Spleen (tissue), 7 donors: ENCODE data around the gene FKBP8.

Experiments used
- CTCF ChIP-seq, 11 experiments: fragments of 200-600 bp in 7 of 11; fragments of 450-650 bp in 4 of 11; sonication (generic) in 4 of 11; IDR thresholded peaks in 8 of 11; conservative IDR thresholded peaks in 3 of 11; 1 replicate in 7 of 11; 2 replicates in 4 of 11; pipeline versions ENCODE4 v1.4.0 to v1.8.0; 2016 to 2021; ENCODE audit warnings: antibody characterized with exemption in 11 of 11, inconsistent platforms in 4 of 11, mild to moderate bottlenecking in 1 of 11
- POLR2A ChIP-seq, 3 donors: fragments of 450-650 bp; IDR thresholded peaks; one replicate each; pipeline ENCODE4 v1.5.1; 2017; ENCODE audit warnings: antibody characterized with exemption in 3 of 3, mild to moderate bottlenecking in 1 of 3
- donor health status: DM: no; HTN: no; CAD: no; lungs with moderate emphysema.
- donor health status: DM: no; HTN: no; CAD: no.
- donor health status: DM: no; HTN: no; CAD: no.

- TF ChIP-seq CTCF (IDR thresholded peaks at IDR 0.05 in 8 of 11, conservative IDR thresholded peaks at IDR 0.05 in 3 of 11) (peak in 1 of 11 experiments; percentile 5), POLR2A (IDR thresholded peaks at IDR 0.05) (no peak)
Observed at GRCh38 chr19:18488838-18489626, 54.3 kb downstream of the FKBP8 start.
